CD4-positive, alpha-beta T cell treated with Interleukin-15 for 4 hours (primary cell): ENCODE measurements around the gene LYL1.

Source experiments
- DNase-seq: peaks from one replicate; pipeline ENCODE4 v3.0.0-alpha.2; 2020; ENCODE audit warnings: low spot score

LYL1 gene

DNA sequence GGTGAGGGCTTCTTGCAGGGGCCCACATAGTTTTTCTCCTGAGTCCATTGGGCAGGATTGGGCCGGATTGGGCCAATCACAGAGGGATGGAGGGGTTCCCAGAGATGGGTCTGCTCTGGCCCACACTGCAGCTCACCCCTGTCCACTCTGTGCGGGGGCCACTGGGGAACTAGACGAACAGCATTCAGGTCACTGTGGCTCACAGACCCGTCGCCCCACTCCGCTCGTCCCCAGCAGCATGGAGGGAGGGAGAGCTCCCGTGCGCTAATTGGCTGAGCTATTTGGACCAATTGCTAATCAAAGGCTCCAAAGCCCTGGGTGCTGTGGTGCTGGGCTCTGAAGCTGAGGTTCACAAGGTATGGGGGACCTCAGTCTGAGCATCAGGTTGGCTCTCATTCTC is 26.7 kb upstream of the LYL1 start:
- DNase-seq: no peak

DNA sequence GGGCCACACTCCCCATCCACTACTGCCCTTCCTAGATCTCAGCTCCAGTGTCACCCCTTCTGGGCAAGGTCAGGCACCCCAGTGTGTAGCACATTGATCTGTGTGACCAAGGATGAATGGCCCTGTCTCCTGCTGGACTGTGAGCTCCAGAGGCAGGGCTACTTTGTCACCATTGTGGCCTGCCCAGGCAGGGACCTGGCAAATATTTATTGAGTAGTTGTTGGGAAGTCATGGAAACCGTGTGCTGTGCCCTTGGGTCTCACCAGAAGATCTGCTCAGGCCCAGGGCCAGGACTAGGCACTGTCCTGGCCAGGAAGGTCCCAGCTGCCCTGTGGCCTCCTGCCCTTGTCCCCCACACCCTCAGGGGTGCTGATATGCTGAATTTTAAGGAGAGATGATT is 25.9 kb upstream of the LYL1 start:
- no peak for DNase-seq

DNA sequence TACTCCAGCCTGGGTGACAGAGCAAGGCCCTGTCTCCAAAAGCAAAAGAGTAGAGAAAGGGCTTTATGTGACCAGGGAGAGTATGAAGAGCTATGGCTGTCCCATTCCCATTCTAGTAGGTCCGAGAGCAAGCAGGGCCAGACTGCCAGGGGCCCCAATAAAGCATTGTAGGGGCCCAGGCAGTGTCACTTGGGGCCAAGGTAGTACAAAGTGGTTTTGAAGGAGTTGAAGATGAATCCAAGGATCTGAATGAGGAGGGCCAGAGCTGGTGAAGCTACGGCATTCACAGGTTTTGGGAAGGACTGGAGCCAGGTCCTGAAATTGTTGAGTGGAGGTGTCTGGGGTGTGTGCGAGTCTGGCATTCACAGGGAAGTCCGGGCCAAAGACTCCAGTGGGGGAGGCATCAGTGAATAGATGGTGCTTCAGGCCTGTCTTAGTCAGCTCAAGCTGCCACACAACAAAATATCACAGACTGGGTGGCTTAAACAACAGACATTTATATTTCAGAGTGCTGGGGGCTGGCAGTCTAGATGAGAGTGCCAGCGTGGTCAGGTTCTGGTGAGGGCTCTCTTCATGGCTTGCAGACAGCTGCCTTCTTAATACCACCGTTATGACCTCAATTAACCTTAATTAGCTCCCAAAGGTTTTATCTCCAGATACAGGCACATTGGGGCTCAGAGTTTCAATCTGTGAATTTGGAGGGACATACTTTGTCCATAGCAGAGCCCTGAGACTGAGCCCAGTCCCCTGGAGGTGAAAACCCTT is 25.3 kb upstream of the LYL1 start:
- DNase-seq: no peak

DNA sequence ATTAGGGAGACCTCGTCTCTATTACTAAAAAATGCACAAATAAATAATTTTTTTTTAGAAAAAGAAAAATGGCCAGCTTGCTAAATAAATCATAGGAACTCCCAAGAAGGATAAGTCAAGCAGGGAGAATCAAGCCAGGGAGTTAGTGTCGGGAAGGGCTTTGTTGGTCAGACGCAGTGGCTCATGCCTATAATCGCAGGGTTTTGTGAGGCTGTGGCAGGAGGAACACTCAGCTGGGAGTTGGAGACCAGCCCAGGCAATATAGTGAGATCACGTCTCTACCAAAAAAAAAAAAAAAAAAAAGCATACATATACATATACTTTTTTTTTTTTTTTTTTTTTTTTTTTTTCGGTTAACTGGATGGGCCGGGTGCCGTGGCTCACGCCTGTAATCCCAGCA is 24.4 kb upstream of the LYL1 start:
- no peak for DNase-seq

DNA sequence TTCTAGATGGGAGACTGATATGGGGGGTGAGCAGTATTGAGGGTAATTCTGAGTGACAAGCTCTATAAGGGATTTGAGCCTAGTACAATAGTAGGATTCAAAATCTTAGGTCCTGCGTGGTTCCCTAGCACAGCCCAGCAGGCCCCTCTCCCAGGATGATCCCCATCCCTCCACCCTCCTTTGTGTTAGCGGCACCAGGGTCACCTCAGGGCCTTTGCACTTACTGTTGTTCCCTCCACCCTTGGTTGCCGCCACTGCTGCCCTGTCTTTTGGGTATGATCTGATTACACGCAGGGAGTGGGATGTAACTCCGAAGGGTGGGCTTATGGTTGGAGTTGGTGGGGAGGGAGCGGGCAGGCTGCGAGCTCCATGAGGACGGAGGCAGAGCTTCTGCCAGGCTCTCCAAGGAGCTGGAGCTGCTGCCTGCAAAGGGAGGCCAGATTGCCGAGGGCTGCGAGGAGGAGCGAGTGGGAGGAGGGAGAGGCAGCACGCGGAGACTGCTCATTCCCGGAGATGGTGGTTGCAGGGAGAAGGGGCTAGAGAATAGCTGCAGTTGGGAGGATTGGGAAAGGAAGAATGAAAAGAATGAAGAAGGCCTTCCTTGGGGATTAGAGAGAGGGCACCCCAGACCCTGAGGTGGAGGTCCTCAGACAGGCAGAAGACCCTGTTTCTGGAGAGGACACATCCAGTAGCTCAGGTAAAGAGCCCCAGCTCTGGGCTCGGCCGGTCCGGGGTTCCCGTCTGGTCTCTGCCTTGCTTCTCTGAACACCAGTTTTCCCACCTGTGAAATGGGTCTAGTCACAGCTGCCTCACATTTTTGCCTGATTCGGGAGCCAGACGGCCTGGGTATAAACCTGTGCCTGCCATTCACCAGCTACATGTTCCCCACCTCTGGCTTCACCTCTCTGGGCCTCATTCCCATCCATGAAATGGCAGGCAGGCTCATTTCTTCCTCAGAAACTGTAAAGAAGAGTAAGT is 20.6 kb upstream of the LYL1 start:
- DNase-seq: no peak

DNA sequence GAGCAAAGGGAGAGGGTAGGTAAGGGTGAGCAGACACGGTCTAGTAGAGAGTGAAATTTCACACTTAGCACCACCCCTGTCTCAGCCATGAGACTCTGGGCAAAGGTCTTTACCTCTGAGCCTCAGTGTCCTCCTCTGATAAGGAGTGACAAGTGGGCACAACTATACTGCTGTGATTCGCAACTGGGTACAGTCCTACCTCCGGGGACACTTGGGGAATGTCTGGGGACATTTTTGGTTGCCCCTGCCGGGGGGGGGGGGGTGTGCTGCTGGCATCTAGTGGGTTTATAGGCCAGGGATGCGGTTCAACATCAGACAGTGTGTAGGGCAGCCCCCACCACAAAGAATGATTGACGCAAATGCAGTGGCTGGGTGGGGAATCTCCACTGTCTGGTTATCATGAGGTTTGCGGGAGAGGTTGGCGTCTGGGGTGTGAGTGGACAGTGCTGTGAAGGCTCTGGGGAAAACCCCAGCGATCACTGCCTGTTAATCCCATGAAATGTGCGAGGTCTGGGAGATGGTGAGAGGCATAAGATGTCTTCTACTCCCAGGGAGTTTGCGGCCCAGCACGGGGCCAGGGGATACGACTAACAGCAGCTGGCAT is 19.7 kb upstream of the LYL1 start:
- no peak for DNase-seq

DNA sequence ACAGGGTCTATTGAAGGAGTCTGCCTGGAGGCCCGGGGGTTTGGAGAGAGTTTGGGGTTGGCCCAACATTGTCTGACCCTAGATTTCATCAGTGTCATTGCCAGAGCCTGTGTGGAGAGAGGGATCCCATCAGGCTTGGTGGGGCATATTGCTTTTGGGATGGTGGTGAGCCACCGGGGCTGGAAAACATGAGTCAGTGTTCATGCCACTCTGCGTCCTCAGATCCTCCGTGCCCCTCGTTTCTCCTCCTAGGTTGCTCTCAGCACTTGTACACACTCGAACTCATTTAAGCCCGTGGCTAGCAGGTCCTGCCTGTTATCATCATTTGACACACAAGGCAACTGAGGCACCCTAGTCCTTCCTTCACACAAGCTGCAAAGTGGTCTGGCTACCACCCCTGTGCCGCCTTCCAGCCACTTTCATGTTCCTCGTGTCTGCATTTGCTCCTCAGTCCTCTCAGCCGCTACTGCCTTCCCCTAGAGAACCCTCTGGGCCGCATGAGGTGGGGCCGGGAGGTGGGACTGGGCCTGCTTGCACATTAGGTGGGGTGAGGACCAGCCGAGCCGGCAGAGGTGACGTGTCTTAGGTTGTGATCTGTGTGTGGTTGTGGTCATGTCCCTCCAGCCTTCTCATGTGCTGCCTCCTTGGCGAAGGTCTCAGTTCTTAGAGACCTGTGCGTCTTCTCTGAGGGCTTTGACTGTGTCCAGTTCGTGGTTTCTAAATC is 19.1 kb upstream of the LYL1 start:
- DNase-seq: no peak

GRCh38 chr19:13120817-13121216 is 18.2 kb upstream of the LYL1 start:
- no peak for DNase-seq

GRCh38 chr19:13120031-13120430 is 17.4 kb upstream of the LYL1 start:
- DNase-seq: no peak

GRCh38 chr19:13119627-13120026 is 17.0 kb upstream of the LYL1 start:
- no peak for DNase-seq

DNA sequence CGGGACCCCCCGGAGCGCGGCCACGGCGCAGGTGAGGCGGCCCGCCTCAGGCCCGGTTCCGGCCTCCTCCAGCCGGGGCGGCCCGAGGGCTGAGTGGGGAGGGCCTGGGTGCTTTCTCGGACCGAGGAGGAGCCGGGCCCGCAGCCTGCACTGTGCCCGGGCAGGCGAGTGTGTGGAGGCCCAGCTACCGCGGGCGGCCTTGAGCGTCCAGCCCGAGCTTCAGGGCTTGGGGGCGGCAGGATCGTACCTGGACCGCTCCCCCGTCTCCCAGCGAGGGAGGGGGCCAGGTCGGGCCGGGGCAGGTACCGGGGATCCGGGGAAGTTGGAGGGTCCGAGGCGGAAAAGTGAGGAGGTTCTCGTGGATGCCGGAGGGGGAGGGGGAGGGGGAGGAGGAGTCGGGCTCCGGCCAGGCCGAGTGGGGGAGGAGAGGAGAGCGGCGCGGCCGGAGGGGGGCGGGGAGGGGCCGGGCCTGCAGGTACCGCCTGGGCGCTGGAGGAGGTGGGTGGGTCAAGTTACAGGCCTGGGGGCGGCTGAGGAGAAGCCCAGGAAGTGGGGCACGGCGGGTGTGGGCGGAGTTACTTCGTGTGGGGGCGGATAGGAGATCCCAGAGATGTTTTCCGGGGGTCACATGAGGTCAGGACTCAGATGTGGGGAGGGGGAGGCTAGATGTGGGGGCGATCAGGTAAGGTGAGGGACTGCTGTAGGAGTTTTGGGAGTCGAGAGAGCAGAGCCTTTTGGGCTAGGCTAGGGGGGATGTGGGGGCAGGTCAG is 16.0 kb upstream of the LYL1 start:
- DNase-seq: no peak

DNA sequence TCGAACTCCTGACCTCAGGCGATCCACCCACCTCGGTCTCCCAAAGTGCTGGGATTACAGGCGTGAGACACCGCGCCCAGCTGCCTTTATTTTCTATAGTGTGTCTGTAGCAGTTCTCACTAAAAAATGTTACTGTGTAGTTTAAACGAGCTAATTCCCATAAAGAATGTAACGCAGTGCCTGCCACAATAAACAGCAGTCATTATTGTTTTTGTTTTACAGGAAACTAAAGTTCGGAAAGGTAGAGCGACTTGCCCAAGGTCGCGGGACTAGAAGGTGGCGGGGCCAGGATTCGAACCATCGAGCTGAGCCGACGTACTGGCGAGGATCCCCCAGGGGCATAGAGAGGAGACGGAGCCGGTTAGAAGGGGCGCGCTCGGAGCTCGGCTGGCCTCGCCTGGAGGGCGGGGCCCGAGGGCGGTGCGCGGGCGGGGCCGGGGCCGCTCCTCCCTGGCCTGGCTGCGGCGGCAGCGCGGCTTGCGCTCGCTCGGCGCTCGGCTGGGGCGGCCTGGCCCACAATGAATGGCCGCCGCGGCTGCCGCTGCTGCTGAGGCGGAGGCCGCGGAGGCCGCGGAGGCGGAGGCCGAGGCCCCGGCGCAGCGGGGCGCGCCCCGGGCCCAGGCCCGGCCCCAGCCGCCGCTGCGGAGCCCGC is 15.2 kb upstream of the LYL1 start, which contains the start of gene NACC1:
Gene NACC1, plus strand, starts transcription at position 493 of the 652 bp plus-strand sequence. CDS start 16,944 bp downstream, outside the sequence.
- DNase-seq: peak; percentile 89

DNA sequence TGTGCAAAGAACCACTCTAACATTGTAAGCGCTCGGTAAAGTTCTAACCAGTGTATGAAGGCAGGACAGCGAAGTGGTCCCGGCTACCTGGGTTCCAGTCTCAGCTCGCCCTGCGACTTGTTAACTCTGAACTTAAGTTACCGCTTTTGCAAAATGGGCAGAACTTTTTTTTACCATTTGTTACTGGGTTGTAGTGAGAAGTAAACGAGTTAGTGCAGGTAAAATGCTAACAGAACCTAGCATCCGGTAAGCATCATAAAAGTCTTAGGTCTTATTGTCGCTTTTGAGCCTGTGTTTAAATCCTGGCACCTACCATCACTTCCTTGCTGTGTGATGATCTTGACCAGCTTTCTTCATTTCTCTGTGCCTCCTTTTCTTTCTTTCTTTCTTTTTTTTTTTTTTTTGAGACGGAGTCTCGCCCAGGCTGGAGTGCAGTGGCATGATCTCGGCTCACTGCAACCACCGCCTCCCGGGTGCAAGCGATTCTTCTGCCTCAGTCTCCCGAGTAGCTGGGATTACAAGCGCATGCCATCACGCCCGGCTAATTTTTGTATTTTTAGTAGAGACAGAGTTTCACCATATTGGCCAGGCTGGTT is 14.6 kb upstream of the LYL1 start:
- no peak for DNase-seq

- DNase-seq: peak; percentile 90
These were observed 13.9 kb upstream of the LYL1 start, which contains the start of gene TRMT1 for GRCh38 chr19:13116282-13117175. Gene TRMT1 (minus strand): TSS chr19:13116740. CDS start chr19:13116399, 341 bp downstream.

DNA sequence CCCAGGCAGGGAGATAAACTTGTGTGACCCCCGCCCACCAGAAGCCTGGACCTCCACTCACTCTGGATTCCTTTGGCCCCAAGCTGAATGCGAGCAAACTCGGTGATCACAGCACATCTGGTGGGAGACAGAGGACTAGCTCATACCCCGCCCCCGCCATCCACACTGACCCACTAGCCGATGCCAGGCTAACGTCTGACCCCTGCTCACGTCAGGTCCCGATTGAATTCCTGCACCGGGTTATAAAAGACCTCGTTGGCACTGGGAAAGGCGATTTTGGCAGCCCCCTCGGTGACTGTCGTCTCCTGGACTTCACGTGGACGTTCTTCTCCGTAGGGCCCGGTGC is 13.3 kb upstream of the LYL1 start:
- no peak for DNase-seq

- DNase-seq: no peak
These were observed 9.9 kb upstream of the LYL1 start for GRCh38 chr19:13112555-13112954.

GRCh38 chr19:13110099-13110610 is 7.5 kb upstream of the LYL1 start:
- DNase-seq: no peak

GRCh38 chr19:13109361-13110098 is 6.9 kb upstream of the LYL1 start:
- DNase-seq: no peak
